HFF-Myc (cell line): ENCODE data around the gene ANGPT4.

Experiments used
- DNase-seq: peaks from one replicate; pipeline ENCODE4 v3.0.0-alpha.2; 2011; ENCODE audit warnings: low read depth; ENCODE audit errors: extremely low read depth
- H3K4me3 ChIP-seq: replicated peaks from 2 replicates; pipeline ENCODE4 v1.5.1; 2011; ENCODE audit warnings: low read depth, mild to moderate bottlenecking, control low read depth, low read length
- TF ChIP-seq, protein P1 (sequence below): IDR thresholded peaks from 2 replicates; pipeline ENCODE4 v1.5.1; 2012; ENCODE audit warnings: mild to moderate bottlenecking, low read depth, low read length, control low read depth; ENCODE audit errors: missing control alignments

ANGPT4 gene

DNA sequence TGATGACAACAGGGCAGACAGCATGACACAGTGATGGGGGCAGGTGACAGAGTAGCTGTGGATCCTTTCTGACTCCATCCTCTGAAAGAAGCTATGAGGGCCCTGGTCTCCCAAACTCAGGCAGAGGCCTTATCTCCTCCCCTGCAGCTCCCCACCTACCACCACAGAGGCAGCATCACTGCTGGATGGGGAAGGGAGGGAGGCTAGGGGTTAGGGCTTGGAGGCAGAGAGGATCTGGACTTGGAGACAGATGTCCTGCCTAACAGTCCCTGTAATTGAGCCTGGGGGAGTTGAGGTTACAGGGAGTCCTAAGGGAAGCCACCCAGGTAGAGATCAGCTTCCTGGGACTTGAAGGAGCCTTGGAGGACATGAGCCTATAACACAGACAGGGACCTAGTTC is 44.7 kb downstream of the ANGPT4 start:
- TF ChIP-seq, protein P1, sequence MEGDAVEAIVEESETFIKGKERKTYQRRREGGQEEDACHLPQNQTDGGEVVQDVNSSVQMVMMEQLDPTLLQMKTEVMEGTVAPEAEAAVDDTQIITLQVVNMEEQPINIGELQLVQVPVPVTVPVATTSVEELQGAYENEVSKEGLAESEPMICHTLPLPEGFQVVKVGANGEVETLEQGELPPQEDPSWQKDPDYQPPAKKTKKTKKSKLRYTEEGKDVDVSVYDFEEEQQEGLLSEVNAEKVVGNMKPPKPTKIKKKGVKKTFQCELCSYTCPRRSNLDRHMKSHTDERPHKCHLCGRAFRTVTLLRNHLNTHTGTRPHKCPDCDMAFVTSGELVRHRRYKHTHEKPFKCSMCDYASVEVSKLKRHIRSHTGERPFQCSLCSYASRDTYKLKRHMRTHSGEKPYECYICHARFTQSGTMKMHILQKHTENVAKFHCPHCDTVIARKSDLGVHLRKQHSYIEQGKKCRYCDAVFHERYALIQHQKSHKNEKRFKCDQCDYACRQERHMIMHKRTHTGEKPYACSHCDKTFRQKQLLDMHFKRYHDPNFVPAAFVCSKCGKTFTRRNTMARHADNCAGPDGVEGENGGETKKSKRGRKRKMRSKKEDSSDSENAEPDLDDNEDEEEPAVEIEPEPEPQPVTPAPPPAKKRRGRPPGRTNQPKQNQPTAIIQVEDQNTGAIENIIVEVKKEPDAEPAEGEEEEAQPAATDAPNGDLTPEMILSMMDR, result no peak
- DNase-seq, result no peak
- no peak overlapping the region for H3K4me3 ChIP-seq

DNA sequence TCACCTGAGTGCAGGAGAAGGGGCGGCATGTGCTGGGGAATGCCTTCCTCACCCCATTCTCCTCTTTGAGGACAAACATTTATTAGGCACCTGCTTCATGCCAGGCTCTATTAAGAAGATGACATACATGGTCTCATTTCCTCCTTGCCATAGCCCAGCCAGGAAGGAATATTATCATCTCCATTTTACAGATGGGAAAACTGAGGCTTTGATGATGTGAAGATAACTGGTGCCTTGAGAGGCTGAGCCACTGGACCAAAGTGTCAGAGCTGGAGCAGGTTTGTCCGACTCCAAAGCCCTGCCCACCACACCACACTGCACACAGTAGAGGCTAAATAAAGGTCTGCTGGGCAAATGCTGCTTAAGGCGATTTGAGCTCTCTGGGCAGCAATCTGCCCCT is 45.4 kb downstream of the ANGPT4 start:
- TF ChIP-seq, protein P1, result no peak
- H3K4me3 ChIP-seq, result no peak overlapping the region
- no peak for DNase-seq

DNA sequence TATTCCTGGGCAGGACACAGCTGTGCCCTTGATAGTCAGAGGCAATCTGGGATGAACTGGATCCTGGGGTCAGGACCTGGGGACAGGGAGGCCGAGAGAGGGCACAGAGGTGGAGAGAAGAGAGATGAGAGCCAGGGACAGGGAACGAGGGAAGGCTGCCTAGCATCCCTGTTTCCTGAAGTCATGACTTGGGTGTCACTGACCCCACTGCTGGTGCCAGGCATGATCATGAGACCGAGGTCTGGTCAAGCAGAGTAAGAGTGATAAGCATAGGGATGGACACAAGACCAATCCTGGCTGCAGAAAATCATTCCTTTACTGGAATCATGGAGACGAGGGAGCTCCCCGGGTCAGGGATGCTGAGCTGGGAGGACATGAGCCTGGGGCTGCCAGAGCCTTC is 46.5 kb downstream of the ANGPT4 start:
- no peak overlapping the region for H3K4me3 ChIP-seq
- TF ChIP-seq, protein P1, result no peak
- DNase-seq, result no peak

DNA sequence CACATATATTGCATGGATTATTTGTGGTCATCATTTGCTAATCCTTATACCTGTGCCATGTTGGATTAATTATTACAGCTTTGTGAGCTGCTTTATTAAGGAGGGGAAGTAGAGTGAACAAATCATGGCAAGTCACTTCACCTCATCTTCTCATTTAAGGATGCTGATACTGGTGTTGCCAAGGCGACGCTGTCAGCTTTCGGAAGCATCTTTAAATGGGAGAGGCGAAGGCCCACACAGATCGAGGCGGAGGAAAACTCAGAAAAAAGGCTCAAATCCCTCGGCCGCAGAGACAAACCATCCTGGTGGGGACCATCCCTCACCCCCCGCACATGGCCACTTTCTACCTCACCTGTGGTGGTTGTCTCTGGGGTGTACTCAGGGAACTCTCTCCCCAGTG is 47.9 kb downstream of the ANGPT4 start:
- DNase-seq, result no peak
- H3K4me3 ChIP-seq, result no peak overlapping the region
- TF ChIP-seq, protein P1, result no peak

DNA sequence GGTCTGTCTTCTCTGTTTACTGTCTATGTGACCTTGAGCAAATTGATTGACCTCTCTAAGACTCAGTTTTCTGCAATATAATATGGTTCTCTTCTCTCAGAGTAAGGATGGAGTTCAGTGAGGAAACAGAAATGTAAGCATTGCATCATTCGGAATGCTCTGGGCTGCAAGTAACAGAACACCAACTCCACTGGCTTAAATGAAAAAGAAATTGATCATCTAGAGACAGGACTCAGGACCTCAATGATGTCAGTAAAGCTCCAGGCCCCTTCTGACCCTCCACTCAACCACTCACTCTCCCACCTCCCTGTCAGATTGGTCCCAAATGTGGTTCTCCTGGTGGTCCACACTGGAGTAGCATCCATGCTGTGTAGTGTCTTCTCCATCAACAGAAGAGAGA is 50.7 kb downstream of the ANGPT4 start:
- H3K4me3 ChIP-seq, result no peak overlapping the region
- DNase-seq, result no peak
- TF ChIP-seq, protein P1, result no peak

DNA sequence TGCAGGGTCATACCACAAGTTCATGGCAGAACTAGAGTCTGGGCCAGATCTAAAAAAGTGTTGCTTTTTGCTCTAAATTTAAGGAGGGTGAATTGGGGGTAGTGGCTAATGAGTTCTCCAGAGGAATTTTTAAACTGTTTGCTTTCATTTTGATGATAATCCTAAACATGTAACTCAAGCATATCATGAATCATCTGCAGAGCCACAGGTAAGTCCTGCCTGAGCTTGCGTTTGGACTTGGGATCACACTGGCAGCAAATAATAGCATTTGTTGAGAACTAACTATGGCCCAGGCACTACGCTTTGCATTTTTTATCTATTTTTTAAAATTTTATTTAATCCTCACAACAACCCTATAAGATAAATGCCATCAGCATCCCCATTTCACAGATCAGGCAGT is 55.2 kb downstream of the ANGPT4 start:
- no peak for DNase-seq
- no peak overlapping the region for H3K4me3 ChIP-seq
- TF ChIP-seq, protein P1, result no peak

DNA sequence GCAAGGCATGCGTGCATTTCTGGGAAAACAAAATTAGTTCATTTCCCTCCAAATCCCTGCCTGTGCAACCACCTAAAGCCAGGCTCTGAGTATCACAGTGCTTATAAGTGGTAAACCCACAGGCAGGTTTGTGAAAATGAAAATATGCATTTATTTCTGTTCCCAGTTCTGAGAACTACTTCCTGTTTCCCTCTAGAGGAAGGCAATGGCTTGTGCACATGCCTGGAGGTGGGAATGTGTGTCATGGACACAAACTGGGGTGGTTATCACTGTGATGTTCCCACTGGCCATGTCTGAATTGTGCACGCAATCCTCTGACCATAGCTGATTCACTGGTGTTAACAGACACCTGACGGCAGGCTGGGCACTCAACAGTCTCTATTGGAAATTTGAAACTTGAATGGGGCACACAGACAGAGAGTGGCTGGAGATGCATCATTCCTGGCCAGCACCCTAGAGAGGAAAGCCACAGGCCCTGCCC is 56.3 kb downstream of the ANGPT4 start:
- H3K4me3 ChIP-seq, result no peak overlapping the region
- no peak for DNase-seq
- TF ChIP-seq, protein P1, result no peak
